Measurements from ENCODE around the gene RBM23. TPM values are rescaled to one million over a fixed set of nuclear protein-coding genes. Genes with fewer than 3 reads are reported as not detected.

The RBM23 gene
- total and polyA plus RNA-seq, 10 of the 15 experiments (the other 5 are each of a cell fraction or from before 2014, with no cell fraction given) = 54.0 to 72.6 (median 61.3) TPM

DNA sequence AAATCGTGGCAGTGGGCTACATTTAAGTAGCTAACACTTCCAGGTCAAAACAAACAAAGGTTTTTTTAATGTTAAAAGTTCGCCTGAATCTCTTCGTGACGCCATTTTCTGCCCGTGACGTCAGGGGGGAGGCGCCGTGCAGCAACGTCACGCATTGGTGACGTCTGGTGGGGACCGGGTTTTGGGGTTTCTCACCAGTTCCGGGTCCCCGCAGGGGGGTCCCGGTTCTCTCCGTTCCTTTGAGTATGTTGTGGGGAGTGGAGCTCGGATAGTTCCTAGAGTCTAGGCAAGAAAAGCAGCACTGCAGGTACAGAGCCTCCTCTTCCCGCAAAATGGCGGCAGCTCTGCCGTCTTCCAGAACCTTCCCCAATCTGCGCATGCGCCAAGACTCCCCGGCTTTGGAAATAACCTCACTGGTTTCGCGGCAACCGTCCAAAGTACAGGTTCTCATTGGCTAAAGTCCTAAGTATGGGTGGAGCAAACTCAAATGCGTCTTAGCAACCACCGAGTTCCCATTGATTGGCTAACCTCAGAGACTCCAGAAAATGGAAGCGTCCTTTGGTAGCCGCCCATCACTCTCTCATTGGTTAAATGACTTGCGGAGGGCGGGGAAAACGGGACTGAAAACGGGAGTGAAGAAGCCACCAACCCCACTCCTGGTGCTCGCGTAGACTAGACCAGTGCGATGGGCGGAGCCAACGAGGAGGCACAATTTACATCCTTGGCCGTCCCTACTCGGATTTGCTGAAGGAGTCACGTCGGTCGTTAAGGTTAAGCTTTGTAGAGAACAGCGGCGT, at the start of gene RBM23 (continued):
- no peak for TF ChIP-seq CUX1 (IDR thresholded peaks at IDR 0.05; ENCODE audit: insufficient replicate concordance, low read depth, low read length)
- TF ChIP-seq SPI1 (IDR thresholded peaks at IDR 0.05; ENCODE audit: borderline replicate concordance, insufficient read depth, low read depth, low read length) = no peak
- peak; percentile 35 for TF ChIP-seq HCFC1 (IDR thresholded peaks at IDR 0.05; ENCODE audit: low read length)
- TF ChIP-seq YY1 (IDR thresholded peaks at IDR 0.05; ENCODE audit: low read depth, low read length) = peak; percentile 98
- peak; percentile 64; the same call in 1 of the 2 replicates for TF ChIP-seq CHD2 (IDR thresholded peaks at IDR 0.05; ENCODE audit: borderline replicate concordance, low read depth, low read length)
- TF ChIP-seq EZH2 (IDR thresholded peaks at IDR 0.05; ENCODE audit: borderline replicate concordance, control insufficient read depth, low read depth, low read length) = no peak
- TF ChIP-seq TCF7 (IDR thresholded peaks at IDR 0.05; ENCODE audit: borderline replicate concordance) = no peak
- TF ChIP-seq, protein P1, sequence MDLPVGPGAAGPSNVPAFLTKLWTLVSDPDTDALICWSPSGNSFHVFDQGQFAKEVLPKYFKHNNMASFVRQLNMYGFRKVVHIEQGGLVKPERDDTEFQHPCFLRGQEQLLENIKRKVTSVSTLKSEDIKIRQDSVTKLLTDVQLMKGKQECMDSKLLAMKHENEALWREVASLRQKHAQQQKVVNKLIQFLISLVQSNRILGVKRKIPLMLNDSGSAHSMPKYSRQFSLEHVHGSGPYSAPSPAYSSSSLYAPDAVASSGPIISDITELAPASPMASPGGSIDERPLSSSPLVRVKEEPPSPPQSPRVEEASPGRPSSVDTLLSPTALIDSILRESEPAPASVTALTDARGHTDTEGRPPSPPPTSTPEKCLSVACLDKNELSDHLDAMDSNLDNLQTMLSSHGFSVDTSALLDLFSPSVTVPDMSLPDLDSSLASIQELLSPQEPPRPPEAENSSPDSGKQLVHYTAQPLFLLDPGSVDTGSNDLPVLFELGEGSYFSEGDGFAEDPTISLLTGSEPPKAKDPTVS (IDR thresholded peaks at IDR 0.05; ENCODE audit: low read depth, low read length) = peak; percentile 95
- no peak for TF ChIP-seq USF1 (IDR thresholded peaks at IDR 0.05; ENCODE audit: borderline replicate concordance, extremely low read length, insufficient read depth, low read depth, low read length)
- no peak for TF ChIP-seq BMI1 (IDR thresholded peaks at IDR 0.05; ENCODE audit: borderline replicate concordance)
- TF ChIP-seq KAT2A (conservative IDR thresholded peaks at IDR 0.05; ENCODE audit: control insufficient read depth, low read depth, low read length) = no peak
- no peak for TF ChIP-seq ZNF24 (IDR thresholded peaks at IDR 0.05)
- no peak for TF ChIP-seq KDM1A (IDR thresholded peaks at IDR 0.05; ENCODE audit: borderline replicate concordance)
- no peak for TF ChIP-seq HDAC6 (IDR thresholded peaks at IDR 0.05; ENCODE audit: unreplicated experiment)
- TF ChIP-seq JUND (IDR thresholded peaks at IDR 0.05; ENCODE audit: low read depth, low read length) = no peak
- TF ChIP-seq POLR2AphosphoS5 (IDR thresholded peaks at IDR 0.05; ENCODE audit: low read length) = peak; percentile 92
- TF ChIP-seq, protein P2, sequence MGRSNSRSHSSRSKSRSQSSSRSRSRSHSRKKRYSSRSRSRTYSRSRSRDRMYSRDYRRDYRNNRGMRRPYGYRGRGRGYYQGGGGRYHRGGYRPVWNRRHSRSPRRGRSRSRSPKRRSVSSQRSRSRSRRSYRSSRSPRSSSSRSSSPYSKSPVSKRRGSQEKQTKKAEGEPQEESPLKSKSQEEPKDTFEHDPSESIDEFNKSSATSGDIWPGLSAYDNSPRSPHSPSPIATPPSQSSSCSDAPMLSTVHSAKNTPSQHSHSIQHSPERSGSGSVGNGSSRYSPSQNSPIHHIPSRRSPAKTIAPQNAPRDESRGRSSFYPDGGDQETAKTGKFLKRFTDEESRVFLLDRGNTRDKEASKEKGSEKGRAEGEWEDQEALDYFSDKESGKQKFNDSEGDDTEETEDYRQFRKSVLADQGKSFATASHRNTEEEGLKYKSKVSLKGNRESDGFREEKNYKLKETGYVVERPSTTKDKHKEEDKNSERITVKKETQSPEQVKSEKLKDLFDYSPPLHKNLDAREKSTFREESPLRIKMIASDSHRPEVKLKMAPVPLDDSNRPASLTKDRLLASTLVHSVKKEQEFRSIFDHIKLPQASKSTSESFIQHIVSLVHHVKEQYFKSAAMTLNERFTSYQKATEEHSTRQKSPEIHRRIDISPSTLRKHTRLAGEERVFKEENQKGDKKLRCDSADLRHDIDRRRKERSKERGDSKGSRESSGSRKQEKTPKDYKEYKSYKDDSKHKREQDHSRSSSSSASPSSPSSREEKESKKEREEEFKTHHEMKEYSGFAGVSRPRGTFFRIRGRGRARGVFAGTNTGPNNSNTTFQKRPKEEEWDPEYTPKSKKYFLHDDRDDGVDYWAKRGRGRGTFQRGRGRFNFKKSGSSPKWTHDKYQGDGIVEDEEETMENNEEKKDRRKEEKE (IDR thresholded peaks at IDR 0.05) = no peak
- peak; percentile 26; the same call in 1 of the 2 replicates for TF ChIP-seq CBFB (IDR thresholded peaks at IDR 0.05; ENCODE audit: low read depth)
- peak; percentile 94 for TF ChIP-seq RFX5 (IDR thresholded peaks at IDR 0.05; ENCODE audit: low read depth, low read length)
- TF ChIP-seq NR2F1 (conservative IDR thresholded peaks at IDR 0.05) = peak; percentile 72

All from GM12878 (cell line).